GM23338 (cell line): Measurements from ENCODE around the gene FBXO22. TPM values are rescaled to one million over a fixed set of nuclear protein-coding genes. Genes with fewer than 3 reads are reported as not detected.

Experiments used
- ATAC-seq: fragments of 200-7000 bp; cut with Tn5 transposase; 3 replicates; pipeline ENCODE4 v1.9.1; 2020
- DNase-seq: peaks from one replicate; pipeline ENCODE4 v3.0.0-alpha.2; 2015; ENCODE audit warnings: low spot score
- H2AFZ ChIP-seq: fragments of 200-600 bp; sonication (generic); 2 replicates; pipeline ENCODE4 v1.8.0; 2016; ENCODE audit warnings: antibody characterized with exemption, mild to moderate bottlenecking, moderate library complexity
- H3F3A ChIP-seq: fragments of 200-600 bp; sonication (generic); replicated peaks from 2 replicates; pipeline ENCODE4 v1.8.0; 2017; ENCODE audit warnings: antibody characterized with exemption, mixed run types, low read depth
- H3K27ac ChIP-seq: fragments of 200-600 bp; sonication (generic); 2 replicates; pipeline ENCODE4 v1.6.1; 2016; ENCODE audit warnings: low read depth
- H3K27me3 ChIP-seq: fragments of 200-600 bp; sonication (generic); 2 replicates; pipeline ENCODE4 v1.8.0; 2016; ENCODE audit warnings: mild to moderate bottlenecking, mixed run types, moderate library complexity; ENCODE audit not compliant: insufficient read depth
- H3K36me3 ChIP-seq: fragments of 200-600 bp; sonication (generic); 2 replicates; pipeline ENCODE4 v1.8.0; 2016; ENCODE audit warnings: mild to moderate bottlenecking; ENCODE audit not compliant: insufficient read depth
- H3K4me1 ChIP-seq: fragments of 200-600 bp; sonication (generic); 2 replicates; pipeline ENCODE4 v1.8.0; 2016; ENCODE audit warnings: mild to moderate bottlenecking, moderate library complexity; ENCODE audit not compliant: insufficient read depth
- H3K4me2 ChIP-seq: fragments of 200-600 bp; sonication (generic); 2 replicates; pipeline ENCODE4 v1.7.1; 2017; ENCODE audit warnings: mixed run types
- H3K4me3 ChIP-seq: fragments of 200-600 bp; sonication (generic); 2 replicates; pipeline ENCODE4 v1.6.1; 2016; ENCODE audit warnings: mixed run types
- H3K79me2 ChIP-seq: fragments of 200-600 bp; sonication (generic); replicated peaks from 2 replicates; pipeline ENCODE4 v1.8.0; 2017; ENCODE audit warnings: mild to moderate bottlenecking; ENCODE audit not compliant: insufficient read depth
- H3K9me2 ChIP-seq: fragments of 200-600 bp; sonication (generic); 2 replicates; pipeline ENCODE4 v1.8.0; 2017; ENCODE audit not compliant: insufficient read depth
- H4K20me1 ChIP-seq: fragments of 200-600 bp; sonication (generic); replicated peaks from 2 replicates; pipeline ENCODE4 v1.8.0; 2017; ENCODE audit warnings: mild to moderate bottlenecking; ENCODE audit not compliant: insufficient read depth
- H3K27ac Mint-ChIP-seq: 2 replicates; pipeline ENCODE4 v1.8.0; 2020; ENCODE audit warnings: inconsistent platforms, mild to moderate bottlenecking, moderate library complexity, mixed read lengths
- H3K27me3 Mint-ChIP-seq: 3 replicates; pipeline ENCODE4 v1.8.0; 2022; ENCODE audit warnings: low read depth, mild to moderate bottlenecking, moderate library complexity, mixed read lengths, inconsistent platforms; ENCODE audit not compliant: insufficient read depth, poor library complexity
- H3K36me3 Mint-ChIP-seq: 3 replicates; pipeline ENCODE4 v1.8.0; 2021; ENCODE audit warnings: low read depth, mild to moderate bottlenecking, inconsistent platforms, moderate library complexity, mixed read lengths
- H3K4me1 Mint-ChIP-seq: 3 replicates; pipeline ENCODE4 v1.8.0; 2020; ENCODE audit warnings: mild to moderate bottlenecking, inconsistent platforms, mixed read lengths
- H3K4me3 Mint-ChIP-seq: 3 replicates; pipeline ENCODE4 v1.8.0; 2021; ENCODE audit warnings: moderate library complexity, mild to moderate bottlenecking, inconsistent platforms, mixed read lengths
- H3K9me3 Mint-ChIP-seq: 3 replicates; pipeline ENCODE4 v1.8.0; 2020; ENCODE audit warnings: moderate library complexity, mild to moderate bottlenecking, inconsistent platforms, mixed read lengths
- CREB1 ChIP-seq: fragments of 250-450 bp; sonication (Bioruptor Pico); IDR thresholded peaks from 2 replicates; pipeline ENCODE4 v1.5.0; 2020; ENCODE audit warnings: low read depth, mild to moderate bottlenecking, moderate library complexity
- CTCF ChIP-seq, 2 experiments: fragments of 200-600 bp in 1 of 2; sonication (generic) in 1 of 2; conservative IDR thresholded peaks; 2 replicates each; pipeline versions ENCODE4 v1.5.1 to v1.6.1; 2016 to 2017; ENCODE audit warnings: antibody characterized with exemption in 2 of 2, low read depth in 2 of 2, mild to moderate bottlenecking in 2 of 2, moderate library complexity in 1 of 2
- ETS1 ChIP-seq: IDR thresholded peaks from 2 replicates; pipeline ENCODE4 v1.6.1; 2016; ENCODE audit warnings: antibody characterized with exemption
- EZH2 ChIP-seq: fragments of 200-600 bp; sonication (generic); IDR thresholded peaks from one replicate; pipeline ENCODE4 v1.8.0; 2017; ENCODE audit warnings: antibody characterized with exemption, mild to moderate bottlenecking, low read depth; ENCODE audit not compliant: unreplicated experiment
- EZH2phosphoT487 ChIP-seq: fragments of 200-600 bp; sonication (generic); IDR thresholded peaks from one replicate; pipeline ENCODE4 v1.8.1; 2018; ENCODE audit warnings: antibody characterized with exemption; ENCODE audit not compliant: unreplicated experiment
- JUNB ChIP-seq: IDR thresholded peaks from one replicate; pipeline ENCODE4 v1.6.1; 2016; ENCODE audit warnings: antibody characterized with exemption; ENCODE audit not compliant: unreplicated experiment
- NANOG ChIP-seq: IDR thresholded peaks from 2 replicates; pipeline ENCODE4 v1.6.1; 2016; ENCODE audit warnings: antibody characterized with exemption, borderline replicate concordance
- POLR2AphosphoS5 ChIP-seq: IDR thresholded peaks from 2 replicates; pipeline ENCODE4 v1.6.1; 2016; ENCODE audit warnings: antibody characterized with exemption, low read depth
- STAT1 ChIP-seq: IDR thresholded peaks from one replicate; pipeline ENCODE4 v1.6.1; 2016; ENCODE audit warnings: antibody characterized with exemption; ENCODE audit not compliant: unreplicated experiment
- ZNF114 ChIP-seq: fragments of 250-450 bp; sonication (Bioruptor Pico); IDR thresholded peaks from 2 replicates; pipeline ENCODE4 v1.5.0; 2020; ENCODE audit warnings: mild to moderate bottlenecking, moderate library complexity
- polyA plus RNA-seq: library from polyadenylated mRNA; unstranded; fragments of >200 nt; fragmentation: Nextera tagmentation; extraction: Ambion mirVana; gene quantifications from 2 replicates; pipeline ENCODE4 v1.2.1, GENCODE V29; 2016
- total RNA-seq: library from RNA; depleted of rRNA; stranded (reverse); fragments of >200 nt; shearing (Covaris generic); gene quantifications from 2 replicates; pipeline ENCODE4 v1.2.3, GENCODE V29; 2014
- TF ChIP-seq, protein P1 (sequence below): IDR thresholded peaks from one replicate; pipeline ENCODE4 v1.6.1; 2018; ENCODE audit warnings: antibody characterized with exemption; ENCODE audit not compliant: unreplicated experiment
- TF ChIP-seq, protein P2 (sequence below): fragments of 250-450 bp; sonication (Bioruptor Pico); IDR thresholded peaks from 2 replicates; pipeline ENCODE4 v1.5.0; 2020; ENCODE audit warnings: mild to moderate bottlenecking, moderate library complexity

The FBXO22 gene
- total and polyA plus RNA-seq, 2 experiments from 2014 or later: 79.8 to 94.5 TPM

GRCh38 chr15:75952525-75952924, 48.8 kb downstream of the FBXO22 start:
- H4K20me1 ChIP-seq: no peaks in the 10 kb centered on the region
- no peak overlapping the region for H3K4me2 ChIP-seq
- no peak overlapping the region for H3K4me3 ChIP-seq
- no peaks in the 10 kb centered on the region for H3K79me2 ChIP-seq
- DNase-seq: no peak
- Mint-ChIP-seq H3K36me3 (no peaks in the 10 kb centered on the region), H3K4me3 (no peak overlapping the region), H3K27ac (no peak overlapping the region), H3K27me3 (peaks cover 3% of the 10 kb centered on the region), H3K9me3 (no peaks in the 10 kb centered on the region), H3K4me1 (no peaks in the 10 kb centered on the region)
- no peaks in the 10 kb centered on the region for H3F3A ChIP-seq
- no peaks in the 10 kb centered on the region for H3K4me1 ChIP-seq
- no peak overlapping the region for H2AFZ ChIP-seq
- TF ChIP-seq ETS1: no peak
- TF ChIP-seq, protein P1, sequence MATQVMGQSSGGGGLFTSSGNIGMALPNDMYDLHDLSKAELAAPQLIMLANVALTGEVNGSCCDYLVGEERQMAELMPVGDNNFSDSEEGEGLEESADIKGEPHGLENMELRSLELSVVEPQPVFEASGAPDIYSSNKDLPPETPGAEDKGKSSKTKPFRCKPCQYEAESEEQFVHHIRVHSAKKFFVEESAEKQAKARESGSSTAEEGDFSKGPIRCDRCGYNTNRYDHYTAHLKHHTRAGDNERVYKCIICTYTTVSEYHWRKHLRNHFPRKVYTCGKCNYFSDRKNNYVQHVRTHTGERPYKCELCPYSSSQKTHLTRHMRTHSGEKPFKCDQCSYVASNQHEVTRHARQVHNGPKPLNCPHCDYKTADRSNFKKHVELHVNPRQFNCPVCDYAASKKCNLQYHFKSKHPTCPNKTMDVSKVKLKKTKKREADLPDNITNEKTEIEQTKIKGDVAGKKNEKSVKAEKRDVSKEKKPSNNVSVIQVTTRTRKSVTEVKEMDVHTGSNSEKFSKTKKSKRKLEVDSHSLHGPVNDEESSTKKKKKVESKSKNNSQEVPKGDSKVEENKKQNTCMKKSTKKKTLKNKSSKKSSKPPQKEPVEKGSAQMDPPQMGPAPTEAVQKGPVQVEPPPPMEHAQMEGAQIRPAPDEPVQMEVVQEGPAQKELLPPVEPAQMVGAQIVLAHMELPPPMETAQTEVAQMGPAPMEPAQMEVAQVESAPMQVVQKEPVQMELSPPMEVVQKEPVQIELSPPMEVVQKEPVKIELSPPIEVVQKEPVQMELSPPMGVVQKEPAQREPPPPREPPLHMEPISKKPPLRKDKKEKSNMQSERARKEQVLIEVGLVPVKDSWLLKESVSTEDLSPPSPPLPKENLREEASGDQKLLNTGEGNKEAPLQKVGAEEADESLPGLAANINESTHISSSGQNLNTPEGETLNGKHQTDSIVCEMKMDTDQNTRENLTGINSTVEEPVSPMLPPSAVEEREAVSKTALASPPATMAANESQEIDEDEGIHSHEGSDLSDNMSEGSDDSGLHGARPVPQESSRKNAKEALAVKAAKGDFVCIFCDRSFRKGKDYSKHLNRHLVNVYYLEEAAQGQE: no peak
- no peak for TF ChIP-seq STAT1
- TF ChIP-seq CTCF (conservative IDR thresholded peaks at IDR 0.05; ENCODE audit: low read depth in 2 of 2): no peak
- TF ChIP-seq POLR2AphosphoS5: no peak
- TF ChIP-seq JUNB: no peak
- TF ChIP-seq CREB1: no peak
- TF ChIP-seq, protein P2, sequence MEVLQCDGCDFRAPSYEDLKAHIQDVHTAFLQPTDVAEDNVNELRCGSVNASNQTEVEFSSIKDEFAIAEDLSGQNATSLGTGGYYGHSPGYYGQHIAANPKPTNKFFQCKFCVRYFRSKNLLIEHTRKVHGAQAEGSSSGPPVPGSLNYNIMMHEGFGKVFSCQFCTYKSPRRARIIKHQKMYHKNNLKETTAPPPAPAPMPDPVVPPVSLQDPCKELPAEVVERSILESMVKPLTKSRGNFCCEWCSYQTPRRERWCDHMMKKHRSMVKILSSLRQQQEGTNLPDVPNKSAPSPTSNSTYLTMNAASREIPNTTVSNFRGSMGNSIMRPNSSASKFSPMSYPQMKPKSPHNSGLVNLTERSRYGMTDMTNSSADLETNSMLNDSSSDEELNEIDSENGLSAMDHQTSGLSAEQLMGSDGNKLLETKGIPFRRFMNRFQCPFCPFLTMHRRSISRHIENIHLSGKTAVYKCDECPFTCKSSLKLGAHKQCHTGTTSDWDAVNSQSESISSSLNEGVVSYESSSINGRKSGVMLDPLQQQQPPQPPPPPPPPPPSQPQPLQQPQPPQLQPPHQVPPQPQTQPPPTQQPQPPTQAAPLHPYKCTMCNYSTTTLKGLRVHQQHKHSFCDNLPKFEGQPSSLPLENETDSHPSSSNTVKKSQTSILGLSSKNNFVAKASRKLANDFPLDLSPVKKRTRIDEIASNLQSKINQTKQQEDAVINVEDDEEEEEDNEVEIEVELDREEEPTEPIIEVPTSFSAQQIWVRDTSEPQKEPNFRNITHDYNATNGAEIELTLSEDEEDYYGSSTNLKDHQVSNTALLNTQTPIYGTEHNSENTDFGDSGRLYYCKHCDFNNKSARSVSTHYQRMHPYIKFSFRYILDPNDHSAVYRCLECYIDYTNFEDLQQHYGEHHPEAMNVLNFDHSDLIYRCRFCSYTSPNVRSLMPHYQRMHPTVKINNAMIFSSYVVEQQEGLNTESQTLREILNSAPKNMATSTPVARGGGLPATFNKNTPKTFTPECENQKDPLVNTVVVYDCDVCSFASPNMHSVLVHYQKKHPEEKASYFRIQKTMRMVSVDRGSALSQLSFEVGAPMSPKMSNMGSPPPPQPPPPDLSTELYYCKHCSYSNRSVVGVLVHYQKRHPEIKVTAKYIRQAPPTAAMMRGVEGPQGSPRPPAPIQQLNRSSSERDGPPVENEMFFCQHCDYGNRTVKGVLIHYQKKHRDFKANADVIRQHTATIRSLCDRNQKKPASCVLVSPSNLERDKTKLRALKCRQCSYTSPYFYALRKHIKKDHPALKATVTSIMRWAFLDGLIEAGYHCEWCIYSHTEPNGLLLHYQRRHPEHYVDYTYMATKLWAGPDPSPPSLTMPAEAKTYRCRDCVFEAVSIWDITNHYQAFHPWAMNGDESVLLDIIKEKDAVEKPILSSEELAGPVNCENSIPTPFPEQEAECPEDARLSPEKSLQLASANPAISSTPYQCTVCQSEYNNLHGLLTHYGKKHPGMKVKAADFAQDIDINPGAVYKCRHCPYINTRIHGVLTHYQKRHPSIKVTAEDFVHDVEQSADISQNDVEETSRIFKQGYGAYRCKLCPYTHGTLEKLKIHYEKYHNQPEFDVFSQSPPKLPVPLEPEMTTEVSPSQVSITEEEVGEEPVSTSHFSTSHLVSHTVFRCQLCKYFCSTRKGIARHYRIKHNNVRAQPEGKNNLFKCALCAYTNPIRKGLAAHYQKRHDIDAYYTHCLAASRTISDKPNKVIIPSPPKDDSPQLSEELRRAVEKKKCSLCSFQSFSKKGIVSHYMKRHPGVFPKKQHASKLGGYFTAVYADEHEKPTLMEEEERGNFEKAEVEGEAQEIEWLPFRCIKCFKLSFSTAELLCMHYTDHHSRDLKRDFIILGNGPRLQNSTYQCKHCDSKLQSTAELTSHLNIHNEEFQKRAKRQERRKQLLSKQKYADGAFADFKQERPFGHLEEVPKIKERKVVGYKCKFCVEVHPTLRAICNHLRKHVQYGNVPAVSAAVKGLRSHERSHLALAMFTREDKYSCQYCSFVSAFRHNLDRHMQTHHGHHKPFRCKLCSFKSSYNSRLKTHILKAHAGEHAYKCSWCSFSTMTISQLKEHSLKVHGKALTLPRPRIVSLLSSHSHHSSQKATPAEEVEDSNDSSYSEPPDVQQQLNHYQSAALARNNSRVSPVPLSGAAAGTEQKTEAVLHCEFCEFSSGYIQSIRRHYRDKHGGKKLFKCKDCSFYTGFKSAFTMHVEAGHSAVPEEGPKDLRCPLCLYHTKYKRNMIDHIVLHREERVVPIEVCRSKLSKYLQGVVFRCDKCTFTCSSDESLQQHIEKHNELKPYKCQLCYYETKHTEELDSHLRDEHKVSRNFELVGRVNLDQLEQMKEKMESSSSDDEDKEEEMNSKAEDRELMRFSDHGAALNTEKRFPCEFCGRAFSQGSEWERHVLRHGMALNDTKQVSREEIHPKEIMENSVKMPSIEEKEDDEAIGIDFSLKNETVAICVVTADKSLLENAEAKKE (CRISPR knock-in tag): no peak
- TF ChIP-seq EZH2phosphoT487: no peak
- no peak for TF ChIP-seq NANOG
- TF ChIP-seq ZNF114 (CRISPR knock-in tag): no peak
- TF ChIP-seq EZH2: no peak
- ATAC-seq: no peak
- no peak overlapping the region for H3K27ac ChIP-seq
- no peaks in the 10 kb centered on the region for H3K27me3 ChIP-seq
- no peaks in the 10 kb centered on the region for H3K9me2 ChIP-seq
- H3K36me3 ChIP-seq: no peaks in the 10 kb centered on the region
